Loucy (cell line): Measurements from ENCODE around the gene SMYD5.

ENCODE experiments used
- CTCF ChIP-seq: fragments of 200-600 bp; sonication (generic); conservative IDR thresholded peaks from 2 replicates; pipeline ENCODE4 v1.5.1; 2014; ENCODE audit warnings: mild to moderate bottlenecking, antibody characterized with exemption, low read length
- EZH2phosphoT487 ChIP-seq: fragments of 200-600 bp; IDR thresholded peaks from 2 replicates; pipeline ENCODE4 v1.6.1; 2018; ENCODE audit warnings: antibody characterized with exemption, mild to moderate bottlenecking, moderate library complexity, borderline replicate concordance

GRCh38 chr2:73257425-73258125 lies 43.5 kb downstream of the SMYD5 start:
- TF ChIP-seq CTCF (no peak), EZH2phosphoT487 (no peak)
